Measurements from ENCODE around the gene HDGFL3.

The HDGFL3 gene

DNA sequence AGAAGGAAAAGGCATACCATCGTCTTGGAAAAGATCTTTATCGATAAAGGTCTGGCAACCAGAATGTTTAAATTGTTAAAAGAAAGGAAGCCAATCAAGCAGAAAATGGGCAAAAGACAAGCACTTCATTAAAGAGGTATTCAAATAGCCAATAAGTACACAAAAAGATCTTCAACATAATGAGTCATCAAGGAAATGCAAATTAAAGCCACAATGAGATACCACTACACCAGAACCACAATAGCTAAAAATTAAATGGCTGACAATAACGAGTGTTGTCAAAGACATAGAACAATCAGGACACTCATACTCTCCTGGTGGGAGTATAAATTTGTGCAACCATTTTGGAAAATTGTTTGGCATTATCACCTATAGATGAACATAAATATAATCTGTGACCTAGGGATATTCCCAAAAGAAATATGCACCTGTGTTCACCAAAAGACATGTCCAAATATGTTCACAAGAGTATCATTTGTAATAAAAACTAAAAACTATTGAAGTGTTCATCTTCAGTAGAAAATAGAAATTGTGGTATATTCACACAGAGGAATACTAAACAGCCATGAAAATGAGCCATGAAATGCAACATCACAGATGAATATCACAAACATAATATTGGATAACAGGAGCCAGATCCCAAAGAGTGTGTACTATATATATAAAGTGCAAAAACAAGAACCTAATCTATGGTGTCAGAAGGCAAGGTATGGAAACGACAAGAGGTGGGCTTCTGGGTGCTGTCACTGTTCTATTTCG is 126.2 kb downstream of the HDGFL3 start:
- Mint-ChIP-seq H3K36me3 (no peaks in the 10 kb centered on the region), H3K27ac (no peak overlapping the region), H3K27me3 (peaks cover 6% of the 10 kb centered on the region), H3K9me3 (no peaks in the 10 kb centered on the region), H3K4me3 (no peak overlapping the region), H3K4me1 (no peaks in the 10 kb centered on the region)

DNA sequence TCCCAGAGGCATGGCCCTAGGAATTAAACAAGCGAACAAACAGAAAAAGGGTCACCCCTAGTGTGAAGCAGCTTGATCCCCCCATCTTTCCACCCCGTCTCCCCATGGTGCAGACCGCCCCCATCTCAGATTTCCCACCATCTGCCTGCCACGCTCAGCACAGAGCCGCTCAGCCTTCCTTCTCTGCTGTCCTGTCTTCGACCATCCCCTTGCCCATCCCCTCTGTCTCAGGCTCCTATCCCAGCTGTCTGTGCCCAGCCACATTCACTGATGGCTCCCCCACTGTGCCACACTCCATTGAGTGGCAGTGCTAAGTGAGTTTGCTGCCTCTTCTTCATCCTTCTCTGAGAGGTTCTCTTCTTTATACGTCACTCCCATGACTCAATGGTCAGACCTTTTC is 128.9 kb downstream of the HDGFL3 start:
- H3K4me1 Mint-ChIP-seq, result no peaks in the 10 kb centered on the region
- no peak overlapping the region for H3K4me3 Mint-ChIP-seq
- H3K27ac Mint-ChIP-seq, result no peak overlapping the region
- peaks cover 2% of the 10 kb centered on the region for H3K36me3 Mint-ChIP-seq
- peaks cover 11% of the 10 kb centered on the region for H3K27me3 Mint-ChIP-seq
- no peaks in the 10 kb centered on the region for H3K9me3 Mint-ChIP-seq
